Thymus (tissue), 11 donors: ENCODE measurements around the gene CHEK2. TPM values are rescaled to one million over a fixed set of nuclear protein-coding genes. Genes with fewer than 3 reads are reported as not detected.
"Not testable (repeated sequence)": the region's sequence is repeated elsewhere in the genome, so short reads cannot be mapped to it uniquely, and the experiment has no call there.

Experiments used
- DNase-seq, 9 donors: peaks; one replicate each; pipeline ENCODE4 v3.0.0-alpha.2; 2013; ENCODE audit warnings: low spot score in 9 of 9, low read depth in 6 of 9, missing footprints in 1 of 9
- H3K27ac ChIP-seq, 2 donors: one replicate each; pipeline ENCODE4 v1.5.1; 2013; ENCODE audit warnings: control low read depth in 1 of 2, low read depth in 1 of 2, low read length in 1 of 2, mild to moderate bottlenecking in 1 of 2, moderate library complexity in 1 of 2
- H3K27me3 ChIP-seq, 2 donors: one replicate each; pipeline ENCODE4 v1.5.1; 2013; ENCODE audit warnings: low read length in 1 of 2; ENCODE audit not compliant: control insufficient read depth in 2 of 2, insufficient read depth in 1 of 2
- H3K36me3 ChIP-seq, 2 donors: one replicate each; pipeline ENCODE4 v1.5.1; 2013; ENCODE audit warnings: low read length in 1 of 2, mild to moderate bottlenecking in 1 of 2, moderate library complexity in 1 of 2; ENCODE audit not compliant: control insufficient read depth in 2 of 2, insufficient read depth in 2 of 2
- H3K4me1 ChIP-seq, 2 donors: one replicate each; pipeline ENCODE4 v1.5.1; 2013; ENCODE audit warnings: low read length in 2 of 2; ENCODE audit not compliant: control insufficient read depth in 2 of 2, insufficient read depth in 2 of 2
- H3K4me3 ChIP-seq, 2 donors: one replicate each; pipeline ENCODE4 v1.5.1; 2013; ENCODE audit warnings: low read length in 2 of 2, control low read depth in 1 of 2, mild to moderate bottlenecking in 1 of 2
- H3K9me3 ChIP-seq, 2 donors: one replicate each; pipeline ENCODE4 v1.5.1; 2013; ENCODE audit warnings: low read length in 1 of 2, mild to moderate bottlenecking in 1 of 2; ENCODE audit not compliant: control insufficient read depth in 2 of 2, insufficient read depth in 1 of 2
- WGBS: extraction: QIAGEN DNeasy Blood & Tissue Kit; methylation state at CpG from one replicate; pipeline ENCODE4 v1.1.7; 2013; 5-methylcytosine and 5-hydroxymethylcytosine counted together
- polyA plus RNA-seq: library from polyadenylated mRNA; stranded (reverse); fragments of 200-250 nt; gene quantifications from one replicate; pipeline ENCODE4 v1.2.3, GENCODE V29; 2013
- total RNA-seq: library from RNA; stranded (reverse); fragments of 120-200 nt; gene quantifications from one replicate; pipeline ENCODE4 v1.2.4, GENCODE V29; 2013
- donor health status: healthy.

Gene CHEK2
- total and polyA plus RNA-seq, 2 donors = 17.0 to 30.8 TPM

- not testable (repeated sequence) for H3K4me1 ChIP-seq, H3K27ac ChIP-seq, H3K9me3 ChIP-seq, DNase-seq, H3K4me3 ChIP-seq, H3K36me3 ChIP-seq
- no CpG with 5 or more reads among the region's 13 CpGs for whole genome bisulfite sequencing
- H3K27me3 ChIP-seq = peaks cover 20 to 41% of the 10 kb centered on the region in 2 donors
Measured at GRCh38 chr22:28663569-28663942, 78.1 kb downstream of the CHEK2 start.

GRCh38 chr22:28658448-28658847 lies 83.2 kb downstream of the CHEK2 start:
- Histone ChIP-seq H3K36me3 (no peaks in the 10 kb centered on the region), H3K27me3 (peaks cover 50 to 79% of the 10 kb centered on the region in 2 donors), H3K4me3 (no peak overlapping the region), H3K27ac (no peak overlapping the region), H3K9me3 (no peaks in the 10 kb centered on the region), H3K4me1 (no peaks in the 10 kb centered on the region)
- 95% methylated on average over 3 of the region's 3 CpGs for WGBS
- no peak for DNase-seq

GRCh38 chr22:28656181-28656580 lies 85.4 kb downstream of the CHEK2 start:
- WGBS = 98% methylated on average over 3 of the region's 3 CpGs
- no peak for DNase-seq
- Histone ChIP-seq H3K27me3 (peaks cover 53 to 83% of the 10 kb centered on the region in 2 donors), H3K9me3 (no peaks in the 10 kb centered on the region), H3K36me3 (no peaks in the 10 kb centered on the region), H3K27ac (no peak overlapping the region), H3K4me1 (no peaks in the 10 kb centered on the region), H3K4me3 (no peak overlapping the region)

GRCh38 chr22:28650463-28650862 lies 91.2 kb downstream of the CHEK2 start:
- Histone ChIP-seq H3K4me1 (no peaks in the 10 kb centered on the region), H3K27ac (no peak overlapping the region), H3K9me3 (no peaks in the 10 kb centered on the region), H3K4me3 (no peak overlapping the region), H3K36me3 (no peaks in the 10 kb centered on the region), H3K27me3 (peaks cover 38 to 69% of the 10 kb centered on the region in 2 donors)
- no peak for DNase-seq

- no peak overlapping the region for H3K27ac ChIP-seq
- H3K27me3 ChIP-seq = peaks cover 30 to 68% of the 10 kb centered on the region in 2 donors
- H3K9me3 ChIP-seq = no peaks in the 10 kb centered on the region
- no peak overlapping the region for H3K4me3 ChIP-seq
- H3K4me1 ChIP-seq = no peaks in the 10 kb centered on the region
- WGBS = 96% methylated on average over 4 of the region's 4 CpGs
- no peaks in the 10 kb centered on the region for H3K36me3 ChIP-seq
- DNase-seq = no peak
Measured at GRCh38 chr22:28648792-28649191, 92.8 kb downstream of the CHEK2 start.

- no peak overlapping the region for H3K4me3 ChIP-seq
- H3K36me3 ChIP-seq = no peaks in the 10 kb centered on the region
- WGBS = 98% methylated on average over 3 of the region's 3 CpGs
- H3K9me3 ChIP-seq = no peaks in the 10 kb centered on the region
- no peak for DNase-seq
- no peak overlapping the region for H3K27ac ChIP-seq
- peaks cover 21 to 63% of the 10 kb centered on the region in 2 donors for H3K27me3 ChIP-seq
- no peaks in the 10 kb centered on the region for H3K4me1 ChIP-seq
Measured at GRCh38 chr22:28647216-28647615, 94.4 kb downstream of the CHEK2 start.

GRCh38 chr22:28639321-28639720 lies 102.3 kb downstream of the CHEK2 start:
- H3K36me3 ChIP-seq = no peaks in the 10 kb centered on the region
- H3K27ac ChIP-seq = no peak overlapping the region
- H3K9me3 ChIP-seq = no peaks in the 10 kb centered on the region
- peaks cover 16 to 37% of the 10 kb centered on the region in 2 donors for H3K27me3 ChIP-seq
- no peaks in the 10 kb centered on the region for H3K4me1 ChIP-seq
- WGBS = 96% methylated on average over 2 of the region's 2 CpGs
- DNase-seq = no peak
- no peak overlapping the region for H3K4me3 ChIP-seq

Other genes with a start within 250 kb of the CHEK2 start
- gene TTC28, start 62.0 kb downstream of the CHEK2 start, total RNA-seq = 5.5 TPM
- gene TTC28, start 62.0 kb downstream of the CHEK2 start, polyA plus RNA-seq = 2.0 TPM
- 9.3 TPM for gene HSCB, start 219 bp upstream of the CHEK2 start, total RNA-seq
- 30.3 TPM for gene HSCB, start 219 bp upstream of the CHEK2 start, polyA plus RNA-seq
- 24.4 TPM for gene CCDC117, start 30.9 kb upstream of the CHEK2 start, total RNA-seq
- 18.8 TPM for gene CCDC117, start 30.9 kb upstream of the CHEK2 start, polyA plus RNA-seq
- 136 TPM for gene XBP1, start 58.7 kb upstream of the CHEK2 start, total RNA-seq
- gene XBP1, start 58.7 kb upstream of the CHEK2 start, polyA plus RNA-seq = 113 TPM
- gene ZNRF3, start 141.8 kb upstream of the CHEK2 start, total RNA-seq = 1.3 TPM
- gene ZNRF3, start 141.8 kb upstream of the CHEK2 start, polyA plus RNA-seq = 1.1 TPM